WTC11 (cell line): ENCODE data around the gene TRAP1. TPM values are rescaled to one million over a fixed set of nuclear protein-coding genes. Genes with fewer than 3 reads are reported as not detected.

Experiments used
- ATAC-seq: fragments of 200-7000 bp; cut with Tn5 transposase; 2 replicates; pipeline ENCODE4 v1.10.0; 2021; ENCODE audit warnings: mild to moderate bottlenecking, moderate library complexity
- CTCF ChIA-PET: fragments of 300-600 bp; sonication (Branson Sonifier 250); formaldehyde crosslinking; loops from one replicate; lab custom pipeline; 2021; ENCODE audit warnings: antibody characterized with exemption; lab: Charles Lee
- POLR2A ChIA-PET: fragments of 350-600 bp; sonication (Branson Sonifier 250); formaldehyde crosslinking; loops from one replicate; lab custom pipeline; 2021; ENCODE audit warnings: antibody characterized with exemption; lab: Charles Lee
- DNase-seq: peaks from one replicate; pipeline ENCODE4 v3.0.0; 2021; ENCODE audit warnings: low spot score
- H3K27ac Mint-ChIP-seq: 2 replicates; pipeline ENCODE4 v1.8.0; 2021; ENCODE audit warnings: mixed read lengths
- H3K27me3 Mint-ChIP-seq: 2 replicates; pipeline ENCODE4 v1.8.0; 2021; ENCODE audit warnings: low read depth, mild to moderate bottlenecking, moderate library complexity, mixed read lengths
- H3K36me3 Mint-ChIP-seq: 2 replicates; pipeline ENCODE4 v1.8.0; 2021; ENCODE audit warnings: mixed read lengths
- H3K4me1 Mint-ChIP-seq: 2 replicates; pipeline ENCODE4 v1.8.0; 2022; ENCODE audit warnings: mixed read lengths
- H3K4me3 Mint-ChIP-seq: 2 replicates; pipeline ENCODE4 v1.8.0; 2021; ENCODE audit warnings: mild to moderate bottlenecking, moderate library complexity, mixed read lengths
- H3K9me3 Mint-ChIP-seq: 2 replicates; pipeline ENCODE4 v1.8.0; 2021; ENCODE audit warnings: mixed read lengths
- CBFB ChIP-seq: sonication (generic); formaldehyde crosslinking; IDR thresholded peaks from 2 replicates; pipeline ENCODE4 v1.8.1; 2022; ENCODE audit warnings: mild to moderate bottlenecking, low read depth, missing genetic modification reagents
- CTCF ChIP-seq: fragments of 200-600 bp; IDR thresholded peaks from 2 replicates; pipeline ENCODE4 v1.8.0; 2022; ENCODE audit warnings: antibody characterized with exemption
- FOXK1 ChIP-seq: sonication (generic); formaldehyde crosslinking; IDR thresholded peaks from 2 replicates; pipeline ENCODE4 v1.8.0; 2022; ENCODE audit warnings: mild to moderate bottlenecking, moderate library complexity, missing genetic modification reagents
- GRHL2 ChIP-seq: fragments of 250-450 bp; sonication (Bioruptor Pico); IDR thresholded peaks from 2 replicates; pipeline ENCODE4 v1.8.0; 2022; ENCODE audit warnings: mild to moderate bottlenecking, moderate library complexity; ENCODE audit not compliant: insufficient replicate concordance, severe bottlenecking
- HMGA2 ChIP-seq: fragments of 250-450 bp; sonication (Bioruptor Pico); IDR thresholded peaks from 2 replicates; pipeline ENCODE4 v1.4.0; 2021; ENCODE audit warnings: mild to moderate bottlenecking, moderate library complexity
- IRF2 ChIP-seq: sonication (generic); formaldehyde crosslinking; IDR thresholded peaks from 2 replicates; pipeline ENCODE4 v1.8.0; 2022; ENCODE audit warnings: low read depth, missing genetic modification reagents, borderline replicate concordance
- NFATC4 ChIP-seq: fragments of 250-450 bp; sonication (Bioruptor Pico); IDR thresholded peaks from 2 replicates; pipeline ENCODE4 v1.9.0; 2021; ENCODE audit warnings: mild to moderate bottlenecking
- SOX15 ChIP-seq: fragments of 250-450 bp; sonication (Bioruptor Pico); IDR thresholded peaks from 2 replicates; pipeline ENCODE4 v1.9.0; 2021; ENCODE audit warnings: mild to moderate bottlenecking
- ZMAT4 ChIP-seq: fragments of 250-450 bp; sonication (Bioruptor Pico); IDR thresholded peaks from 2 replicates; pipeline ENCODE4 v1.9.0; 2021; ENCODE audit warnings: mild to moderate bottlenecking
- ZNF121 ChIP-seq: sonication (generic); formaldehyde crosslinking; IDR thresholded peaks from 2 replicates; pipeline ENCODE4 v1.8.0; 2023; ENCODE audit warnings: missing genetic modification reagents
- ZNF219 ChIP-seq: sonication (generic); formaldehyde crosslinking; IDR thresholded peaks from 2 replicates; pipeline ENCODE4 v1.8.0; 2023; ENCODE audit warnings: missing genetic modification reagents, mild to moderate bottlenecking, borderline replicate concordance
- ZNF232 ChIP-seq: sonication (generic); formaldehyde crosslinking; IDR thresholded peaks from 2 replicates; pipeline ENCODE4 v1.8.0; 2022; ENCODE audit warnings: mild to moderate bottlenecking, missing genetic modification reagents
- total RNA-seq: library from RNA; stranded (reverse); gene quantifications from 3 replicates; pipeline ENCODE4 v1.2.3, GENCODE V29; 2021
- TF ChIP-seq, protein P1 (sequence below): sonication (generic); formaldehyde crosslinking; IDR thresholded peaks from 2 replicates; pipeline ENCODE4 v1.8.0; 2023; ENCODE audit warnings: missing genetic modification reagents, mild to moderate bottlenecking, borderline replicate concordance
- TF ChIP-seq, protein P2 (sequence below): sonication (generic); formaldehyde crosslinking; IDR thresholded peaks from 2 replicates; pipeline ENCODE4 v1.8.0; 2022; ENCODE audit warnings: missing genetic modification reagents

The TRAP1 gene
- total RNA-seq, 1 experiment from 2014 or later, result 285 TPM

DNA sequence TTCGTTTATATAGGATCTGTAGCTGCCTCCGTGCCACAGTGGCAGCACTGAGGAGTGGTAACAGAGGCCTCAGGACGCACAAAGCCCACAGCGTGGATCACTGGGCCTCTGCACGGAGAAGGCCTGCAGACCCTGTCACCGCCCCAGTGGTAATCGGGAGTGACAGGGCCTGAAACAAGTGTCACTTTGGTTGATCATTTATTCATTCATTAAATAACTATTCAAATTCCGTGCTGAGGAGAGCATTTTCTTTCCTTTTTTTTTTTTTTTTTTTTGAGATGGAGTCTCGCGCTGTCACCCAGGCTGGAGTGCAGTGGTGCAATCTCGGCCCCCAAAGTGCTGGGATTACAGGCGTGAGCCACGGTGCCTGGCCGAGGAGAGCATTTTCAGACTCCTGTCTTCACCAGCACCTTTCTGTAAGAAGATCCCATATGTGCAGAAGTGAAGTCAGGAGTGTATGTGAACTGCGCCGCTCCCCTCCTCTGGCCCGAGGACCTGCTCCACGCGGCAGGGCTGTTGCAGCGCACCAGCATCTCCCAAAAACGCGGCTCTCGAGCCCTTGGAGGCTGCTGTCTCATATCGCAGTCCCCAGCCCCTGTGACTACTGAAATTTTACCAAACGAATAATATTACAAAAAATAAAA is 44.9 kb upstream of the TRAP1 start (continued):
- no peak for TF ChIP-seq CTCF
- TF ChIP-seq, protein P1, sequence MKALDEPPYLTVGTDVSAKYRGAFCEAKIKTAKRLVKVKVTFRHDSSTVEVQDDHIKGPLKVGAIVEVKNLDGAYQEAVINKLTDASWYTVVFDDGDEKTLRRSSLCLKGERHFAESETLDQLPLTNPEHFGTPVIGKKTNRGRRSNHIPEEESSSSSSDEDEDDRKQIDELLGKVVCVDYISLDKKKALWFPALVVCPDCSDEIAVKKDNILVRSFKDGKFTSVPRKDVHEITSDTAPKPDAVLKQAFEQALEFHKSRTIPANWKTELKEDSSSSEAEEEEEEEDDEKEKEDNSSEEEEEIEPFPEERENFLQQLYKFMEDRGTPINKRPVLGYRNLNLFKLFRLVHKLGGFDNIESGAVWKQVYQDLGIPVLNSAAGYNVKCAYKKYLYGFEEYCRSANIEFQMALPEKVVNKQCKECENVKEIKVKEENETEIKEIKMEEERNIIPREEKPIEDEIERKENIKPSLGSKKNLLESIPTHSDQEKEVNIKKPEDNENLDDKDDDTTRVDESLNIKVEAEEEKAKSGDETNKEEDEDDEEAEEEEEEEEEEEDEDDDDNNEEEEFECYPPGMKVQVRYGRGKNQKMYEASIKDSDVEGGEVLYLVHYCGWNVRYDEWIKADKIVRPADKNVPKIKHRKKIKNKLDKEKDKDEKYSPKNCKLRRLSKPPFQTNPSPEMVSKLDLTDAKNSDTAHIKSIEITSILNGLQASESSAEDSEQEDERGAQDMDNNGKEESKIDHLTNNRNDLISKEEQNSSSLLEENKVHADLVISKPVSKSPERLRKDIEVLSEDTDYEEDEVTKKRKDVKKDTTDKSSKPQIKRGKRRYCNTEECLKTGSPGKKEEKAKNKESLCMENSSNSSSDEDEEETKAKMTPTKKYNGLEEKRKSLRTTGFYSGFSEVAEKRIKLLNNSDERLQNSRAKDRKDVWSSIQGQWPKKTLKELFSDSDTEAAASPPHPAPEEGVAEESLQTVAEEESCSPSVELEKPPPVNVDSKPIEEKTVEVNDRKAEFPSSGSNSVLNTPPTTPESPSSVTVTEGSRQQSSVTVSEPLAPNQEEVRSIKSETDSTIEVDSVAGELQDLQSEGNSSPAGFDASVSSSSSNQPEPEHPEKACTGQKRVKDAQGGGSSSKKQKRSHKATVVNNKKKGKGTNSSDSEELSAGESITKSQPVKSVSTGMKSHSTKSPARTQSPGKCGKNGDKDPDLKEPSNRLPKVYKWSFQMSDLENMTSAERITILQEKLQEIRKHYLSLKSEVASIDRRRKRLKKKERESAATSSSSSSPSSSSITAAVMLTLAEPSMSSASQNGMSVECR, result no peak
- TF ChIP-seq, all 79 proteins: peak for 0

GRCh38 chr16:3761375-3762106 is 44.2 kb upstream of the TRAP1 start:
- POLR2A ChIA-PET, result no interaction called here
- no peak overlapping the region for H3K27ac Mint-ChIP-seq
- no peak overlapping the region for H3K4me3 Mint-ChIP-seq
- H3K9me3 Mint-ChIP-seq, result no peaks in the 10 kb centered on the region
- peaks cover 46% of the 10 kb centered on the region for H3K36me3 Mint-ChIP-seq
- TF ChIP-seq NFATC4 (no peak), ZNF219 (no peak), GRHL2 (CRISPR knock-in tag) (no peak), CBFB (CRISPR knock-in tag) (no peak), IRF2 (CRISPR knock-in tag) (no peak), HMGA2 (CRISPR knock-in tag) (no peak), FOXK1 (no peak), ZNF232 (CRISPR knock-in tag) (no peak)
- TF ChIP-seq, protein P2, sequence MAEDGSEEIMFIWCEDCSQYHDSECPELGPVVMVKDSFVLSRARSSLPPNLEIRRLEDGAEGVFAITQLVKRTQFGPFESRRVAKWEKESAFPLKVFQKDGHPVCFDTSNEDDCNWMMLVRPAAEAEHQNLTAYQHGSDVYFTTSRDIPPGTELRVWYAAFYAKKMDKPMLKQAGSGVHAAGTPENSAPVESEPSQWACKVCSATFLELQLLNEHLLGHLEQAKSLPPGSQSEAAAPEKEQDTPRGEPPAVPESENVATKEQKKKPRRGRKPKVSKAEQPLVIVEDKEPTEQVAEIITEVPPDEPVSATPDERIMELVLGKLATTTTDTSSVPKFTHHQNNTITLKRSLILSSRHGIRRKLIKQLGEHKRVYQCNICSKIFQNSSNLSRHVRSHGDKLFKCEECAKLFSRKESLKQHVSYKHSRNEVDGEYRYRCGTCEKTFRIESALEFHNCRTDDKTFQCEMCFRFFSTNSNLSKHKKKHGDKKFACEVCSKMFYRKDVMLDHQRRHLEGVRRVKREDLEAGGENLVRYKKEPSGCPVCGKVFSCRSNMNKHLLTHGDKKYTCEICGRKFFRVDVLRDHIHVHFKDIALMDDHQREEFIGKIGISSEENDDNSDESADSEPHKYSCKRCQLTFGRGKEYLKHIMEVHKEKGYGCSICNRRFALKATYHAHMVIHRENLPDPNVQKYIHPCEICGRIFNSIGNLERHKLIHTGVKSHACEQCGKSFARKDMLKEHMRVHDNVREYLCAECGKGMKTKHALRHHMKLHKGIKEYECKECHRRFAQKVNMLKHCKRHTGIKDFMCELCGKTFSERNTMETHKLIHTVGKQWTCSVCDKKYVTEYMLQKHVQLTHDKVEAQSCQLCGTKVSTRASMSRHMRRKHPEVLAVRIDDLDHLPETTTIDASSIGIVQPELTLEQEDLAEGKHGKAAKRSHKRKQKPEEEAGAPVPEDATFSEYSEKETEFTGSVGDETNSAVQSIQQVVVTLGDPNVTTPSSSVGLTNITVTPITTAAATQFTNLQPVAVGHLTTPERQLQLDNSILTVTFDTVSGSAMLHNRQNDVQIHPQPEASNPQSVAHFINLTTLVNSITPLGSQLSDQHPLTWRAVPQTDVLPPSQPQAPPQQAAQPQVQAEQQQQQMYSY, result no peak
- no peak for DNase-seq
- no peaks in the 10 kb centered on the region for H3K27me3 Mint-ChIP-seq
- CTCF ChIA-PET, result no interaction called here
- no peaks in the 10 kb centered on the region for H3K4me1 Mint-ChIP-seq
- ATAC-seq, result no peak

- POLR2A ChIA-PET, result no interaction called here
- no peak for ATAC-seq
- TF ChIP-seq ZMAT4 (CRISPR knock-in tag) (no peak), SOX15 (no peak), ZNF121 (CRISPR knock-in tag) (no peak), CTCF (no peak)
- TF ChIP-seq, protein P1, result no peak
- TF ChIP-seq, all 79 proteins: peak for 0
- no peaks in the 10 kb centered on the region for H3K9me3 Mint-ChIP-seq
- H3K27ac Mint-ChIP-seq, result no peak overlapping the region
- H3K4me3 Mint-ChIP-seq, result no peak overlapping the region
- CTCF ChIA-PET, result interaction anchor here (0.6 kb wide), 2 partner anchors 89 to 497 kb away, joined by 3 read pairs; no protein-coding TSS in a partner anchor
- H3K27me3 Mint-ChIP-seq, result no peaks in the 10 kb centered on the region
- H3K36me3 Mint-ChIP-seq, result peaks cover 44% of the 10 kb centered on the region
- H3K4me1 Mint-ChIP-seq, result no peaks in the 10 kb centered on the region
- no peak for DNase-seq
Measured at GRCh38 chr16:3760518-3760917, 43.2 kb upstream of the TRAP1 start.
